ENCODE measurements around the gene FMN2.

The FMN2 gene

DNA sequence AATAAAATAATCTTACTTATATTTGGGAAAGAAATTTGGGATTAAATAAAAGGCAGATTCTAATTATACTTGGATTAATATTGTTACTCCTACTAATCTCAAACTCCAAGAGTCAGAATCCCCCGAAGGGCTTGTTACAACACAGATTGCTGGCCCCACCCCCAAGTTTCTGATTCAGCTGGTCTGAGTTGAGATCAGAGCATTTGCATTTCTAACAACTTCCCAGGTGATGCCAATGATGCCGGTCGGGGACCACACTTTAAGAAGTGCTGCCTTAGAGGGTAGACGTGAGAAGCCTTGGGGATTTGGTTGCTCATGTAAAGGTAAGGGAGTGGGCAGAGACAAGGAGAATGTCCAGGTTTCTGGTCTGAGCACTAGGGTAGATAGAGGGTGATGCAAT lies 47.2 kb downstream of the FMN2 start:
- Histone ChIP-seq H3K9me3 (ENCODE audit: control insufficient read depth, insufficient read depth, low read length) (no peaks in the 10 kb centered on the region), H3K36me3 (ENCODE audit: insufficient read depth, low read length) (no peaks in the 10 kb centered on the region), H3K9ac (ENCODE audit: low read depth, low read length) (no peak overlapping the region), H3K4me1 (ENCODE audit: insufficient read depth, low read length) (peaks cover 7% of the 10 kb centered on the region; the same call in 1 of the 2 replicates)

DNA sequence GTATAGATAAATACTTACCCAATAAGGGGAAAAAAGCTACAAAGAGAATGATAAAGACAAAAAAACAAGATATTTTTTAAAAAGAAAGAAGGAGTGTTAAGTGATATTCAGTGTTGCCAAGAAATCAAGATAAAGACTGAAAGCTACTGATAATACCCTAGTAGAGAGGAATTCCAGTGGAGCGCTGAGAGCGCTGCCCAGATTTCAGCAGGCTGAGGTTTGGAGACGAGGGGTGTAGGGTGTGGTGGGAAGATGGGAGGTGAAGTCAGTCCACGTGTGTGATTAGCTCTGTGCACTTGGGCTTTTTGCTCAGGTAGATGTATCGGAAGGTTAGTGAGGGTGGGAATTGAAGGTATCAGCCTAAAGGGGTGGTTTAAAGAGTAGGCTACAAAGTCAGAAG lies 47.8 kb downstream of the FMN2 start:
- no peaks in the 10 kb centered on the region for H3K9me3 ChIP-seq (ENCODE audit: control insufficient read depth, insufficient read depth, low read length)
- no peaks in the 10 kb centered on the region for H3K36me3 ChIP-seq (ENCODE audit: insufficient read depth, low read length)
- no peak overlapping the region for H3K9ac ChIP-seq (ENCODE audit: low read depth, low read length)

DNA sequence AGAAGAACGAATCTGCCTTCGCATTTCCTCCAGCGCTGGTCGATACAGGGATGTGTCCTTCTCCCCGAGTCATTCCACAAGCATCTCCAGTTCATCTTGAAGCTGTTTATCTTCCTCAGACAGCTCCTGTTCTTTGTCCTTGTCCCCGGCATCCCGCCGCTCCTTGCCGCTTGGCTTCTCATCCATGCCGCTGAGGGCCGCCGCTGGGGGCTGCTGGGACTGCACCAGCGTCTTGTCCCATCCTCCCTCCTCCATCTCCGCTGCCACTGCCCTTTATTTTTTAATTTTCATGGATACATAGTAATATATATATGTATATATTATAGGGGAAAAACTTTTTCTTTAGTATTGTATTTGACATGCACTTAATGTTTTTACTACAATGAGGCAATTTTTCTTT lies 53.4 kb downstream of the FMN2 start:
- Histone ChIP-seq H3K36me3 (ENCODE audit: insufficient read depth, low read length) (no peaks in the 10 kb centered on the region), H3K9ac (ENCODE audit: low read depth, low read length) (no peak overlapping the region), H3K4me1 (ENCODE audit: insufficient read depth, low read length) (no peaks in the 10 kb centered on the region)

More for the DNA sequence above, 47.8 kb downstream of the FMN2 start:
- peaks cover 7% of the 10 kb centered on the region; the same call in 1 of the 2 replicates for H3K4me1 ChIP-seq (ENCODE audit: insufficient read depth, low read length)

DNA sequence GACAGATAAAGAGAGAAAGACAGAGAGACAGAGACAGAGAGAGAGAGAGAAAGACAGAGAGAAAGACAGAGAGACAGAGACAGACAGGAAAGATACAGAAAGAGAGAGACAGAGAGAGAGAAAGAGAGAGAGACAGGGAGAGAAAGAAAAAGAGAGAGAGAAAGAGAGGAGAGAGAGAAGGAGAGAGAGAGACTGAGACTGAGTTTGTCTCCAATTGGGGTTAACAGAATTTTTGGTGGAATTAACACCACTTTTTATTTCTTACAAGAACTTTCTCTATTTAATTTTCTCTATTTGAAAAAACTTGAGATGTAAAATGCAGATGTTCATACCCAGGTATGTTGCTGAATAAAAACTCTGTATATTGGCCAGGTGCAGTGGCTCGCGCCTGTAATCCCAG lies 56.6 kb downstream of the FMN2 start:
- H3K4me1 ChIP-seq (ENCODE audit: insufficient read depth, low read length): no peaks in the 10 kb centered on the region; the same call in 1 of the 2 replicates

More for the DNA sequence above, 53.4 kb downstream of the FMN2 start:
- no peaks in the 10 kb centered on the region for H3K9me3 ChIP-seq (ENCODE audit: control insufficient read depth, insufficient read depth, low read length)

DNA sequence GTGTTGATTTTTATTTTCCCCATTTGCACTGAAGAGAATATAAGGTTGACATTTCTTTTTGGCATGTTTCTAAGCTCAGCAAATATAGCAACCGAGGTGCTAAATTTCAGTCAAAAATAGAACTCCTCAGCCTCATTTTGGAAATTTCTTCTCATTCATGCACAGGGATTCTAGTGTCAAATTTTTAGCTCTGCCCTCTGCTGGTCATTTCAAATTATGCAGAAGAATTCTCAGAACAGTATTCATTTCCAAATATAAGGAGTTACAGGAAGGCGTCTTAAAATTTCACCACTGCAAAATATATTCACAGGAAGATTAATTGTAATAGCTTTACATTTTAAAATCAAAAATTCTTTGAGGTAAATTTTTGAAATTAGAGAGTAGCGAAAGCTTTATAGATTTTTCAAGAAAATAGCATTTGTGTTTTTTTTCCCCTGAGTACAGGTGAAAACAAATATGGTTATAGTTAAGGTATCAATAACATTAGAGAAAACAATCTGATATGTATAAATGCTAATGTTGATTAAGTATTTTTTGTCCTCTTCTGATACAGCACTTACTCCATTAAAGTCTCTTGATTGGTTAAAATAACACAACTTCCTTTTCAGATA lies 57.9 kb downstream of the FMN2 start:
- no peaks in the 10 kb centered on the region for H3K36me3 ChIP-seq (ENCODE audit: insufficient read depth, low read length)

More for the DNA sequence above, 56.6 kb downstream of the FMN2 start:
- Histone ChIP-seq H3K9me3 (ENCODE audit: control insufficient read depth, insufficient read depth, low read length) (no peaks in the 10 kb centered on the region), H3K9ac (ENCODE audit: low read depth, low read length) (no peak overlapping the region), H3K36me3 (ENCODE audit: insufficient read depth, low read length) (no peaks in the 10 kb centered on the region)

DNA sequence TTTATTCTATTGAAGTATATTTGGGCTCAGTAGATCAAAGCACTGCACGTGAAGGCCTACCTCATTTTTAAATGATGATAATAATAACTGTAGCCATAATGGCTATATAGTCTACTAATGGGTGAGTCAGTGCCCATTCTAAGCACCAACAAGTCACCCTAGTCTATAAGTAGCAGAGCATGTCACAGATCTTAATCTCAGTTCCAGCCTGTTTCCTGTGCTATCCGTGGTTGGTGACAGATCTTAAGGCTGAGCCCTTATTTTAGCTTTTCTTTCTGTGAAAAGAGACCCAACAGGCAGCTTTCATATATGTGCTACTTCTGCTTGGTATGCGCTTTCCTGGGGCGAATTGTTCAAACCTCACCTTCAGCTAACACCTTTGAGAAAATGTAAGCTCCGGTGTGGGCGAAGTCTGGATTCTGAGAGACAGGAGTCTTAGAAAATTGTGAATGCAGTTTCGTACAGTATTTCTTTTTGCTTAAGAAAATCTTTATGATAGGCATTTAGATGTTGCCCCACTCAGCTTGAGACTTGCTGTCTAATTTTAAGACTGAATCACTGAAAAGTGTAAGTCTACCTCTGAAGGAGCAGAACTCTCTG lies 59.6 kb downstream of the FMN2 start:
- Histone ChIP-seq H3K9ac (ENCODE audit: low read depth, low read length) (no peak overlapping the region), H3K9me3 (ENCODE audit: control insufficient read depth, insufficient read depth, low read length) (no peaks in the 10 kb centered on the region), H3K36me3 (ENCODE audit: insufficient read depth, low read length) (no peaks in the 10 kb centered on the region), H3K4me1 (ENCODE audit: insufficient read depth, low read length) (no peaks in the 10 kb centered on the region; the same call in 1 of the 2 replicates)

More for the DNA sequence above, 57.9 kb downstream of the FMN2 start:
- Histone ChIP-seq H3K4me1 (ENCODE audit: insufficient read depth, low read length) (no peaks in the 10 kb centered on the region; the same call in 1 of the 2 replicates), H3K9me3 (ENCODE audit: control insufficient read depth, insufficient read depth, low read length) (no peaks in the 10 kb centered on the region), H3K9ac (ENCODE audit: low read depth, low read length) (no peak overlapping the region)

DNA sequence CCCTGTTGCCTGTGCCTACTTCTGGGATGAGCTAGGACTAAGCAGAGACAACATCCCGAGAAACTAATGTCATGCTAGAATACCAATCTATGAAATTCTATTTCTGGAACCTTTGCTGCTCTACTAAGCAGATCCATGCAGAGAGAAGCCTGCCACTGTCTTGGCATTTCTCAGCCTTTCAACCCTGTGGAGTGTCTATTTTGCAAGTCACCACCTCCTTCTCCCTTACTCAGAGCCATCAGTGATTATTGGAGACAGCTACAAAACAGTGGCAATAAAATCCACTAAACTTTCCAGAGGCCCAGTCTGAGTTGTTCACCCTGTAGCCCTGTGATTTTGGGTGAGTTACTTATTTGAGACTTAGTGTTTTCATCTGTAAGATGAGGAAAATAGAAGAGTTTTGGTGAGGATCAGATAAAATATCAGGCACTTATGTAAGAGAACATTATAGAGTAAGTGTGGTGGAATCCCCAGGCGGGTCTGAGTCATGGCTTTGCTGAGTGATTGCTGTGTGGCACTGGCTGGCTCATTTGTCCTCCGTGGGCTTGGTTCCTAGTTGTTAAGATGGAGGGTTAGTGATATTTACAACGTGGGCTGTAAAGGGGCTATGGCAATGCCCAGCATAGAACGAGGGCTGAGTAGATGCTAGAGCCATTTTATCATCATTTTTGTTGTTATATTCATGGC lies 61.1 kb downstream of the FMN2 start:
- H3K36me3 ChIP-seq (ENCODE audit: insufficient read depth, low read length): no peaks in the 10 kb centered on the region
- H3K4me1 ChIP-seq (ENCODE audit: insufficient read depth, low read length): no peaks in the 10 kb centered on the region; the same call in 1 of the 2 replicates
- no peaks in the 10 kb centered on the region for H3K9me3 ChIP-seq (ENCODE audit: control insufficient read depth, insufficient read depth, low read length)
- no peak overlapping the region for H3K9ac ChIP-seq (ENCODE audit: low read depth, low read length)

DNA sequence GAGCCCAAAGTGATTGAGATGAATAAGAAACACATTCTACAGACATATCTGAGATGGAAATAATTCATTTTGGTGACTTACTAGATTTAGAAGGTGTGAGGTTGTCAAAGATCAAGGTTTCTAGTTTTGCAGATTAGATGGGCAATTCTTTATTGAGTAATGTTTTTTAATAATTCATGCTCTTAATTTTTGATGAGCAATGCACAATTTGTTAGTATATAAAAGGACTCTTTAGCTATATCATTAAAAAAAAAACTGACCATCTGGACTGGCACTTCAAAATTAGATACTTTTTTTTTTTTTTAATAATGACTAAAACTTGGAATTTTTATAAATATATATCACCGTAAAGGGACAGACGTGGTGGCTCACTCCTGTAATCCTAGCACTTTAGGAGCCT lies 63.9 kb downstream of the FMN2 start:
- no peaks in the 10 kb centered on the region for H3K36me3 ChIP-seq (ENCODE audit: insufficient read depth, low read length)
- H3K9ac ChIP-seq (ENCODE audit: low read depth, low read length): no peak overlapping the region
- no peaks in the 10 kb centered on the region; the same call in 1 of the 2 replicates for H3K4me1 ChIP-seq (ENCODE audit: insufficient read depth, low read length)
- no peaks in the 10 kb centered on the region for H3K9me3 ChIP-seq (ENCODE audit: control insufficient read depth, insufficient read depth, low read length)

DNA sequence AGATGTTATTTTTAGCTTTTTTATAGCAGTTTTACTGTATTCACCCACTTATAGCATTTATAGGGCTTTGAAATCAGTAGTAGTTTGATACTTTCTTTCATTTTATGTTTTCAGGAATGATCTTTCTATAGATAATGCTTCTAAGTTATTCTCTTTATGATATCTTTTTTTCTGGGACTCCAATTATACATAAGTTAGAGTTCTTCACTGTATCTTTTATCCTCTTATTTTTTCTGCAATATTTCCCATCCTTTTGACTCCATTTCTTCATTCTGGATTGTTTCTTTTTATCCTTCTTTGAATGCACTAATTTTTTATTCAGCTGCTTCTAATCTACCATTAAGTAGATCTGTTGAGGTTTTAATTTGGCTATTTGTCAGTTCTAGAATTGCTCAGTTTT lies 73.1 kb downstream of the FMN2 start:
- no peaks in the 10 kb centered on the region for H3K4me1 ChIP-seq (ENCODE audit: insufficient read depth, low read length)
- H3K36me3 ChIP-seq (ENCODE audit: insufficient read depth, low read length): no peaks in the 10 kb centered on the region
- no peak overlapping the region for H3K9ac ChIP-seq (ENCODE audit: low read depth, low read length)
- H3K9me3 ChIP-seq (ENCODE audit: control insufficient read depth, insufficient read depth, low read length): peaks cover 7% of the 10 kb centered on the region

DNA sequence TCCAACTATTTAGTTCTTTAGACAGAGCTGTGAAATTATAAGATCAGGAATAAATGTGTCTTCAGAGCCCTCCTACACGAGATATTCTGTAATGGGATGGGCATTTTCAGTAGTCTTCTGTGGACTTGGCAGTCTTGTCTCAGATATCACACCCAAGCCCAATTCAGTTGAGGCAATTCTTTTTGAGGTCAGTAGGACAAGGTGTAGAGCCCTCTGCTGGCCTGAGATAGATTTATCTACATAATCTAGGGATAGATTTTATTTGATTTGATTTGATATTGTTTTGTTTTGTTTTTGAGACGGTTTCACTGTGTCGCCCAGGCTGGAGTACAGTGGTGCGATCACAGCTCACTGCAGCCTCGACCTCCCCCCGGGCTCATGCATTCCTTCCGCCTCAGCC lies 77.5 kb downstream of the FMN2 start:
- Histone ChIP-seq H3K36me3 (ENCODE audit: insufficient read depth, low read length) (no peaks in the 10 kb centered on the region), H3K9ac (ENCODE audit: low read depth, low read length) (no peak overlapping the region), H3K4me1 (ENCODE audit: insufficient read depth, low read length) (no peaks in the 10 kb centered on the region), H3K9me3 (ENCODE audit: control insufficient read depth, insufficient read depth, low read length) (peaks cover 5% of the 10 kb centered on the region)

DNA sequence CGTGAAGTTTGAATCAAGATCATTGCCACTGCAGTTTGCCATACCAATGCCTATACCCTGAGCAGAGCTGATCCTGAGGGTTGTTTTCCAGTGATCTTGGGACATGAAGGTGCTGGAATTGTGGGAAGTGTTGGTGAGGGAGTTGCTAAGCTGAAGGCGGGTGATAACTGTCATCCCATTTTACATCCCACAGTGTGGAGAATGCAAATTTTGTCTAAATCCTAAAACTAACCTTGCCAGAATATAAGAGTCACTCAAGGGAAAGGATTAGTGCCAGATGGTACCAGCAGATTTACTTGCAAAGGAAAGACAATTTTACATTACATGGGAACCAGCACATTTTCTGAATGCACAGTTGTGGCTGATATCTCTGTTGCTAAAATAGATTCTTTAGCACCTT lies 78.6 kb downstream of the FMN2 start:
- H3K36me3 ChIP-seq (ENCODE audit: insufficient read depth, low read length): no peaks in the 10 kb centered on the region
- 0 out of 2 replicates have a peak, but pooled peaks cover 3% of the 10 kb centered on the region for H3K9me3 ChIP-seq (ENCODE audit: control insufficient read depth, insufficient read depth, low read length)
- H3K9ac ChIP-seq (ENCODE audit: low read depth, low read length): no peak overlapping the region
- no peaks in the 10 kb centered on the region for H3K4me1 ChIP-seq (ENCODE audit: insufficient read depth, low read length)

DNA sequence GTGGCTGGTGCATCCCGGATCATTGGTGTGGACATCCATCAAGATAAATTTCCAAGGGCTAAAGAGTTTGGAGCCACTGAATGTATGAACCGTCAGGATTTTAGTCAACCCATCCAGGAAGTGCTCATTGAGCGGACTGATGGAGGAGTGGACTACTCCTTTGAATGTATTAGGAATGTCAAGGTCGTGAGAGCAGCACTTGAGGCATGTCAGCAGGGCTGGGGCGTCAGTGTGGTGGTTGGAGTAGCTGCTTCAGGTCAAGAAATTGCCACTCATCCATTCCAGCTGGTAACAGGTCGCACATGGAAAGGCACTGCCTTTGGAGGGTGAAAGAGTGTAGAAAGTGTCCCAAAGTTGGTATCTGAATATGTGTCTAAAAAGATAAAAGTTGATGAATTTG lies 79.1 kb downstream of the FMN2 start:
- H3K9me3 ChIP-seq (ENCODE audit: control insufficient read depth, insufficient read depth, low read length): 0 out of 2 replicates have a peak, but pooled peaks cover 1% of the 10 kb centered on the region
- H3K36me3 ChIP-seq (ENCODE audit: insufficient read depth, low read length): no peaks in the 10 kb centered on the region
- H3K9ac ChIP-seq (ENCODE audit: low read depth, low read length): no peak overlapping the region
- H3K4me1 ChIP-seq (ENCODE audit: insufficient read depth, low read length): no peaks in the 10 kb centered on the region

DNA sequence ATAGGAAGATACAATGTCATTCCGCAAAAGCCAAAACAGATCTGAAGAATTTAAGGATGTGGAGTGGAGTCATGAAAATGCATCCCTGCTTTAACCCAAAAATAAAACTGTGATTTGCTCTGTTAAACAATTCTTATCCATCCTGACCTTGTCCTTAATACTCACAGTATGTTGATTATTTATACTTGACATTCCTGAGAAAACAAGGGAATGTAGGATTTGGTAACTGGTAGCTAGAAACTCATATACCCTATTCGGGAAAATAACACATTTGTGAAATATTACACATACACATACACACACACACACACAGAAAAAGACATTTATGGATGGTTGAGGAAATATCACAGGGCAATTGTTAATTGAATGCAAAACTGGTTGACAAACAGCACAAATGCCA lies 80.2 kb downstream of the FMN2 start:
- Histone ChIP-seq H3K4me1 (ENCODE audit: insufficient read depth, low read length) (no peaks in the 10 kb centered on the region), H3K36me3 (ENCODE audit: insufficient read depth, low read length) (no peaks in the 10 kb centered on the region), H3K9me3 (ENCODE audit: control insufficient read depth, insufficient read depth, low read length) (no peaks in the 10 kb centered on the region), H3K9ac (ENCODE audit: low read depth, low read length) (no peak overlapping the region)

DNA sequence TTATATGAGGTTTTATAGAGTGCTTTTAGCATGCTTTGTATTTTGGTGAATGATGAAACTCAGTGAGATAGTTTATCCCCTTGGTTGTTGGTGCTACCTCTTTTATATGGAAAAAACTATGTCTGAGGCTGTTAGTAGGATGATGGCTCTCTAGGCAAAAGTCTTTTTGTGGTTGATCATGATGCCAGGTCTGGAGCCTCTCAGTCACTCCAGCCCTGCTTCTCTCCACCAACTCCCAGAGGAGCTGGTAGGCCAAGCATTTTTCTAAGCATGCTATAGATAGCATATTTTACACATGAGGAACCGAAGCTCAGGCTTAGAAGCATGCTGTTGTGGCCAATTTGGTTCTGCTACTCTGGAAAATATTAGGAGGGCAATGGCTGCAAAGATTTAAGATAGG lies 82.2 kb downstream of the FMN2 start:
- Histone ChIP-seq H3K9me3 (ENCODE audit: control insufficient read depth, insufficient read depth, low read length) (no peaks in the 10 kb centered on the region), H3K4me1 (ENCODE audit: insufficient read depth, low read length) (no peaks in the 10 kb centered on the region), H3K9ac (ENCODE audit: low read depth, low read length) (no peak overlapping the region), H3K36me3 (ENCODE audit: insufficient read depth, low read length) (no peaks in the 10 kb centered on the region)

DNA sequence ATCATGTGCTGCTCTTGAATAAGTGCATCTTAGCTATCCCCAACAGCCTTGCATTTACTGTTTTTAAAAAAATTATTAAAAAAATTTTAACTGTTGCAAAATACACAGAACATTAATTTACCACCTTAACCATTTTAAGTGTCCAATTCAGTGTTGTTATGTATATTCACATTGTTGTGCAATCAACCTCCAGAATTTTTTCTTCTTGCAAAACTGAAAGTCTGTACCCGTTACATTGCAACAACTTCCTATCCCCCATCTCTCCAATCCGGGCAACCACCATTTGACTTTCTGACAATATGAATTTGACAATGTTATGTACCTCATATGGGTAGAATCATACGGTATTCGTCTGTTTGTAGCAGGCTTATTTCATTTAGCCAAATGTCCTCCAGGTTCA lies 83.1 kb downstream of the FMN2 start:
- Histone ChIP-seq H3K9me3 (ENCODE audit: control insufficient read depth, insufficient read depth, low read length) (no peaks in the 10 kb centered on the region), H3K36me3 (ENCODE audit: insufficient read depth, low read length) (no peaks in the 10 kb centered on the region), H3K9ac (ENCODE audit: low read depth, low read length) (no peak overlapping the region), H3K4me1 (ENCODE audit: insufficient read depth, low read length) (no peaks in the 10 kb centered on the region)
